ENCODE measurements around the gene SORCS2. TPM values are rescaled to one million over a fixed set of nuclear protein-coding genes. Genes with fewer than 3 reads are reported as not detected.

The SORCS2 gene
- polyA plus RNA-seq, 1 of the 3 experiments (the other 2 are of a cell fraction): 1.6 TPM

DNA sequence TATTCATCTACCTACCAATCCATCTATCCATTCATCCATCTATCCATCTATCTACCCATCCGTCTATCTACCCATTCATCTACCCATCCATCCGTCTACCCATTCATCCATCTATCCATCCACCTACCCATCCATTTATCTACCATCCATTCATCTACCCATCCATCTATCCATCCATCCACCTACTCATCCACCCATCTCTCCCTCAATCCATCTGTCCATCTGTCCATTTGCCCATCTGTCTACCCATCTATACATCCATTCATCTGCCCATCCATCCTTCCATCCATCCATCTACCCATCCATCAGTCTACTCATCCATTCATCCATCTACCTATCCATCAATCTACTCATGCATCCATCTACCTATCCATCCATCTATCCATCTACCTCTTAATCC is 369.2 kb downstream of the SORCS2 start:
- Histone ChIP-seq H3K4me2 (no peak overlapping the region), H3K4me3 (ENCODE audit: low read depth in 2 of 2, low read length in 1 of 2) (no peak overlapping the region), H3K27me3 (ENCODE audit: insufficient read depth) (no peaks in the 10 kb centered on the region), H3F3A (replicated peaks; ENCODE audit: insufficient read depth) (peaks cover 5% of the 10 kb centered on the region), H2AFZ (ENCODE audit: low read depth) (no peak overlapping the region), H3K9me2 (no peaks in the 10 kb centered on the region), H3K79me2 (ENCODE audit: insufficient read depth) (no peaks in the 10 kb centered on the region), H3K27ac (ENCODE audit: low read depth in 2 of 2, low read length in 1 of 2) (no peak overlapping the region), H3K9me3 (no peaks in the 10 kb centered on the region), H3K9ac (no peak overlapping the region), H3K4me1 (ENCODE audit: control insufficient read depth in 1 of 2, insufficient read depth in 2 of 2, low read depth in 1 of 2, low read length in 1 of 2) (0 out of 4 replicates have a peak, but pooled peaks cover 0 to 7% of the 10 kb centered on the region in 2 experiments), H3K36me3 (replicated peaks in 1 of 2; ENCODE audit: control insufficient read depth in 1 of 2, insufficient read depth in 2 of 2, low read length in 1 of 2) (no peaks in the 10 kb centered on the region), H4K20me1 (ENCODE audit: insufficient read depth) (no peaks in the 10 kb centered on the region)
- TF ChIP-seq POLR2AphosphoS5 (IDR thresholded peaks at IDR 0.05; ENCODE audit: low read depth, low read length) (no peak), SMC3 (IDR thresholded peaks at IDR 0.05; ENCODE audit: low read depth, low read length) (no peak), GABPA (IDR thresholded peaks at IDR 0.05; ENCODE audit: low read depth) (no peak), EZH2phosphoT487 (IDR thresholded peaks at IDR 0.05; ENCODE audit: borderline replicate concordance, low read depth) (no peak), FOXJ3 (CRISPR knock-in tag; IDR thresholded peaks at IDR 0.05) (no peak), JUND (IDR thresholded peaks at IDR 0.05) (no peak)
- TF ChIP-seq, protein P1, sequence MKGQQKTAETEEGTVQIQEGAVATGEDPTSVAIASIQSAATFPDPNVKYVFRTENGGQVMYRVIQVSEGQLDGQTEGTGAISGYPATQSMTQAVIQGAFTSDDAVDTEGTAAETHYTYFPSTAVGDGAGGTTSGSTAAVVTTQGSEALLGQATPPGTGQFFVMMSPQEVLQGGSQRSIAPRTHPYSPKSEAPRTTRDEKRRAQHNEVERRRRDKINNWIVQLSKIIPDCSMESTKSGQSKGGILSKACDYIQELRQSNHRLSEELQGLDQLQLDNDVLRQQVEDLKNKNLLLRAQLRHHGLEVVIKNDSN (IDR thresholded peaks at IDR 0.05; ENCODE audit: borderline replicate concordance, low read depth): no peak
- TF ChIP-seq, protein P2, sequence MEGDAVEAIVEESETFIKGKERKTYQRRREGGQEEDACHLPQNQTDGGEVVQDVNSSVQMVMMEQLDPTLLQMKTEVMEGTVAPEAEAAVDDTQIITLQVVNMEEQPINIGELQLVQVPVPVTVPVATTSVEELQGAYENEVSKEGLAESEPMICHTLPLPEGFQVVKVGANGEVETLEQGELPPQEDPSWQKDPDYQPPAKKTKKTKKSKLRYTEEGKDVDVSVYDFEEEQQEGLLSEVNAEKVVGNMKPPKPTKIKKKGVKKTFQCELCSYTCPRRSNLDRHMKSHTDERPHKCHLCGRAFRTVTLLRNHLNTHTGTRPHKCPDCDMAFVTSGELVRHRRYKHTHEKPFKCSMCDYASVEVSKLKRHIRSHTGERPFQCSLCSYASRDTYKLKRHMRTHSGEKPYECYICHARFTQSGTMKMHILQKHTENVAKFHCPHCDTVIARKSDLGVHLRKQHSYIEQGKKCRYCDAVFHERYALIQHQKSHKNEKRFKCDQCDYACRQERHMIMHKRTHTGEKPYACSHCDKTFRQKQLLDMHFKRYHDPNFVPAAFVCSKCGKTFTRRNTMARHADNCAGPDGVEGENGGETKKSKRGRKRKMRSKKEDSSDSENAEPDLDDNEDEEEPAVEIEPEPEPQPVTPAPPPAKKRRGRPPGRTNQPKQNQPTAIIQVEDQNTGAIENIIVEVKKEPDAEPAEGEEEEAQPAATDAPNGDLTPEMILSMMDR (IDR thresholded peaks at IDR 0.05): no peak
- TF ChIP-seq, protein P3, sequence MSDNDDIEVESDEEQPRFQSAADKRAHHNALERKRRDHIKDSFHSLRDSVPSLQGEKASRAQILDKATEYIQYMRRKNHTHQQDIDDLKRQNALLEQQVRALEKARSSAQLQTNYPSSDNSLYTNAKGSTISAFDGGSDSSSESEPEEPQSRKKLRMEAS (IDR thresholded peaks at IDR 0.05; ENCODE audit: low read depth): no peak
- TF ChIP-seq, protein P4, sequence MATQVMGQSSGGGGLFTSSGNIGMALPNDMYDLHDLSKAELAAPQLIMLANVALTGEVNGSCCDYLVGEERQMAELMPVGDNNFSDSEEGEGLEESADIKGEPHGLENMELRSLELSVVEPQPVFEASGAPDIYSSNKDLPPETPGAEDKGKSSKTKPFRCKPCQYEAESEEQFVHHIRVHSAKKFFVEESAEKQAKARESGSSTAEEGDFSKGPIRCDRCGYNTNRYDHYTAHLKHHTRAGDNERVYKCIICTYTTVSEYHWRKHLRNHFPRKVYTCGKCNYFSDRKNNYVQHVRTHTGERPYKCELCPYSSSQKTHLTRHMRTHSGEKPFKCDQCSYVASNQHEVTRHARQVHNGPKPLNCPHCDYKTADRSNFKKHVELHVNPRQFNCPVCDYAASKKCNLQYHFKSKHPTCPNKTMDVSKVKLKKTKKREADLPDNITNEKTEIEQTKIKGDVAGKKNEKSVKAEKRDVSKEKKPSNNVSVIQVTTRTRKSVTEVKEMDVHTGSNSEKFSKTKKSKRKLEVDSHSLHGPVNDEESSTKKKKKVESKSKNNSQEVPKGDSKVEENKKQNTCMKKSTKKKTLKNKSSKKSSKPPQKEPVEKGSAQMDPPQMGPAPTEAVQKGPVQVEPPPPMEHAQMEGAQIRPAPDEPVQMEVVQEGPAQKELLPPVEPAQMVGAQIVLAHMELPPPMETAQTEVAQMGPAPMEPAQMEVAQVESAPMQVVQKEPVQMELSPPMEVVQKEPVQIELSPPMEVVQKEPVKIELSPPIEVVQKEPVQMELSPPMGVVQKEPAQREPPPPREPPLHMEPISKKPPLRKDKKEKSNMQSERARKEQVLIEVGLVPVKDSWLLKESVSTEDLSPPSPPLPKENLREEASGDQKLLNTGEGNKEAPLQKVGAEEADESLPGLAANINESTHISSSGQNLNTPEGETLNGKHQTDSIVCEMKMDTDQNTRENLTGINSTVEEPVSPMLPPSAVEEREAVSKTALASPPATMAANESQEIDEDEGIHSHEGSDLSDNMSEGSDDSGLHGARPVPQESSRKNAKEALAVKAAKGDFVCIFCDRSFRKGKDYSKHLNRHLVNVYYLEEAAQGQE (IDR thresholded peaks at IDR 0.05; ENCODE audit: low read depth, low read length): no peak
- ChIA-PET CTCF (interaction anchor here (1.0 kb wide), 1 partner anchor 159 kb away, joined by 3 read pairs; no protein-coding TSS in a partner anchor), POLR2A (no interaction called here)
- no peak for DNase-seq
- WGBS (ENCODE audit: low lambda C conversion rate): 55% methylated on average over 2 of the region's 2 CpGs

DNA sequence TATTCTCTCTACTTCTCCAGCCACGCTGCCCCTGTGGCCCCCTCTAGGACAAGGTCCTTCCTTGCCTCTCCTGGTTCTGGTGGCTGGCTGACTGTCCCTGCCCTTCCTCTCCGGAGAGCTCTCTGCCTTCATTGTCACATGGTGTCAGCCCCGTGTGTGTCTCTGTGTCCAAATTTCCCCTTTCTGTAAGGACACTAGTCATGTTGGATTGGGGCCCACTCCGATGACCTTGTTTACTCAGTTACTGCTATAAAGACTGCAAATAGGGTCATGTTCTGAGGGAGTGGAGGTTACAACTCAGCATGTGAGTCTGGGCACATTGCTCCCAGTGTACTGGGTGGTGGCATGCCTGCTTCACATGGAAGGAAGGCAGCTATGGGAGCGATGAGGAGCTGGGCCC is 371.9 kb downstream of the SORCS2 start:
- TF ChIP-seq SMC3 (IDR thresholded peaks at IDR 0.05; ENCODE audit: low read depth, low read length) (no peak), TAF1 (IDR thresholded peaks at IDR 0.05; ENCODE audit: borderline replicate concordance, low read depth, low read length) (no peak), NFIC (IDR thresholded peaks at IDR 0.05; ENCODE audit: borderline replicate concordance) (no peak), TEAD4 (IDR thresholded peaks at IDR 0.05; ENCODE audit: borderline replicate concordance, insufficient read depth) (no peak), JUND (IDR thresholded peaks at IDR 0.05) (no peak), FOXM1 (IDR thresholded peaks at IDR 0.05; ENCODE audit: low read depth) (no peak), MEF2A (IDR thresholded peaks at IDR 0.05; ENCODE audit: borderline replicate concordance, low read depth) (no peak), RAD21 (IDR thresholded peaks at IDR 0.05; ENCODE audit: low read length) (no peak), MXI1 (IDR thresholded peaks at IDR 0.05; ENCODE audit: low read depth, low read length) (no peak), FOSL2 (IDR thresholded peaks at IDR 0.05; ENCODE audit: borderline replicate concordance, low read depth) (no peak)
- TF ChIP-seq, protein P3 (IDR thresholded peaks at IDR 0.05; ENCODE audit: low read depth): no peak
- no peaks in the 10 kb centered on the region for H3K27me3 ChIP-seq (ENCODE audit: insufficient read depth)
- H4K20me1 ChIP-seq (ENCODE audit: insufficient read depth): no peaks in the 10 kb centered on the region
- no peaks in the 10 kb centered on the region for H3K4me1 ChIP-seq (ENCODE audit: control insufficient read depth in 1 of 2, insufficient read depth in 2 of 2, low read depth in 1 of 2, low read length in 1 of 2)
- no peak for DNase-seq
- ChIA-PET POLR2A (no interaction called here), CTCF (interaction anchor here (0.6 to 1.2 kb wide), 3 partner anchors 156 to 339 kb away, joined by 3 read pairs; no protein-coding TSS in a partner anchor)
- 78% methylated on average over 4 of the region's 5 CpGs for WGBS (ENCODE audit: low lambda C conversion rate)
- H3K9ac ChIP-seq: no peak overlapping the region
- no peaks in the 10 kb centered on the region for H3K36me3 ChIP-seq (replicated peaks in 1 of 2; ENCODE audit: control insufficient read depth in 1 of 2, insufficient read depth in 2 of 2, low read length in 1 of 2)
- H3F3A ChIP-seq (replicated peaks; ENCODE audit: insufficient read depth): no peaks in the 10 kb centered on the region
- no peak overlapping the region for H2AFZ ChIP-seq (ENCODE audit: low read depth)
- no peaks in the 10 kb centered on the region for H3K79me2 ChIP-seq (ENCODE audit: insufficient read depth)
- H3K9me3 ChIP-seq: no peaks in the 10 kb centered on the region
- no peak overlapping the region for H3K4me3 ChIP-seq (ENCODE audit: low read depth in 2 of 2, low read length in 1 of 2)
- no peak overlapping the region for H3K27ac ChIP-seq (ENCODE audit: low read depth in 2 of 2, low read length in 1 of 2)
- H3K4me2 ChIP-seq: no peak overlapping the region
- H3K9me2 ChIP-seq: no peaks in the 10 kb centered on the region

All from SK-N-SH (cell line).